HG02885 (cell line): ENCODE results near the gene FLNA.

ENCODE experiments used
- ATAC-seq: cut with Tn5 transposase; IDR thresholded peaks from one replicate; pipeline ENCODE4 v1.9.1; 2021; ENCODE audit warnings: mild to moderate bottlenecking; ENCODE audit not compliant: unreplicated experiment, poor library complexity

FLNA gene

DNA sequence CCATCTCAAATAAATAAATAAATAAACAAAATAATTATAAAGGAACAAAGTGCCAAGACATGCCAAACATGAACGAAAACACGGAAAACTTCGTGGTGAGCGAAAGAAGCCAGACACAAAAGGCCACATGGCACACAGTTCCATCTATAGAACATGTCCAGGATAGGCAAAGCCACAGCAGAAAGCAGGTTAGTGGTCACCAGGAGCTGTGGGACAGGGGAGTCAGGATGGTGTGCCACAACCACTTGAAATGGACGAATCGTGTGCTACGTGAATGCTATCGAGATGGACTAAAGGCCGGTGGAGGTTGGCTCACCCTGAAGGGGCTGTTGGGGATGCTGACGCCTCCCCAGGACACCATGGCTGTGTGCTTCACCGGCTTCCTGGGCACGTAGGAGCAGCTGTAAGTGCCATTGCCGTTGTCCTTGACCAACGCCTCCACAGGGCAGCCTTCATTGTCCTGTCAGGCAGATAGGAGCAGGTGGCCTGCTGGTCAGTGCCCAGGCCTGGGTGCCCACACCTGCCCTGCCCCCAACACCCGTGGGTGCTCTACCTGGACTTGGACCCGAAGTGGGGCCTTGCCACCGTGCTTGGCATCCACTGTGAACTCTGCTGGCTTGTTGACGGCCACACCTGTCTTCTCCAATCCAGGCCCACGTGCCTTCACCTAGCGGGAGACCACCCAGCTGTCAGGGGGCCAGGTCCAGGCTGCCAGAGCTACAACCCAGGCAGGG is 10.6 kb downstream of the FLNA start:
- no peak for ATAC-seq

DNA sequence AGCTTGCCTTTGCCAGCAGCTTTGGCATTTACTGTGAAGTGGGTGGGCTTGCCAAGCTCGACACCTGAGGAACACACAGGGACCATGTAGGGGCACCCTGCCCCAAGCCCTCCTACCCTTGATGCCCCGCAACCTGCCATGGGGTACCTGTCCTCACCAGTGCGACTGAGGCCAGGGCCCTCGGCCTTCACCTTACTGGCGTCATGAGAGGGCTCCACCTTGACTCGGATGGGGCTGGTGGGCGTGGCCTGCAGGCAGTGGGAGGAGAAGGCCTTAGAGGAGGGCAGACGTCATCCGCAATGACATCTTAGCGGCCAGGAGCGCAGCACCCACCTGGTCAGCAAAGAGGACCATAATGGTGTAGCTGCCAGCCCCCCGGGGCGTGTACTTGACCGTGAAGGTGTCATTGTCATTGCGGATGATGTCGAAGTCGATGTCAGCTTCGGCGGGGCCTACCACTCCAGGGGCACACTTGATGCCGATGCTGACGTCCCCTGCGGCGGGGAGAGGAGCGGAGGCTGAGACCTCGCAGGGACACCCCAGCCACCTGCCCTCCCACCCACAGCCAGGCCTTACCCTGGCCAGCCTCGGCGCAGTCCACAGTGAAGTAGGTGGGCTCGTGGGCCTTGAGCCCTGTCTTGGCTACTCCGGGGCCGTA is 12.2 kb downstream of the FLNA start:
- ATAC-seq = no peak

DNA sequence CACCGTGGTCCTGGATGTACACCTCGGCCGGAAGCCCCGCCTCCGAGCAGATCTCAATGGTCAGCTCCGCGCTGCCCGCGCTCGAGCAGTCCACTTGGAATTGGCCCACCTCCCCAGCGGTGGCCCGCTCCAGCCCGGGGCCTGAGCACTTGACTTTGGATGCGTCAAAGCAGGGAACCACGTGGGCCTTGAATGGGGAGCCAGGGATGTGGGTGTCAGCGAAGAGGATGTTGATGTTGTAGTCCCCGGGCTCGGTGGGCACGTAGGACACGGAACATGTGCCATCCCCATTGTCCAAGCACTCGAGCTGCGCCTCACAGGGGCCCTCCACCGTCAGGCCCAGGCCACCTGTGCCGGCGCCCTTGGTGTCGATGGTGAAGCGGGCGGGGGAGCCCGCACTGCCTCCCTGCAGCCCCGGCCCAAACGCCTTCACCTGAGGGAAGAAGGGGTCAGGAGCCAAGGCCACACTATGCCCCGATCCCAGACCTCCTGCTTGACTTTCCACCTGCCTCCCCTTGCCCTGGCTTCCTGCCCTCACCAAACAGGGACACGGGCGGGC is 14.2 kb downstream of the FLNA start:
- ATAC-seq = no peak

DNA sequence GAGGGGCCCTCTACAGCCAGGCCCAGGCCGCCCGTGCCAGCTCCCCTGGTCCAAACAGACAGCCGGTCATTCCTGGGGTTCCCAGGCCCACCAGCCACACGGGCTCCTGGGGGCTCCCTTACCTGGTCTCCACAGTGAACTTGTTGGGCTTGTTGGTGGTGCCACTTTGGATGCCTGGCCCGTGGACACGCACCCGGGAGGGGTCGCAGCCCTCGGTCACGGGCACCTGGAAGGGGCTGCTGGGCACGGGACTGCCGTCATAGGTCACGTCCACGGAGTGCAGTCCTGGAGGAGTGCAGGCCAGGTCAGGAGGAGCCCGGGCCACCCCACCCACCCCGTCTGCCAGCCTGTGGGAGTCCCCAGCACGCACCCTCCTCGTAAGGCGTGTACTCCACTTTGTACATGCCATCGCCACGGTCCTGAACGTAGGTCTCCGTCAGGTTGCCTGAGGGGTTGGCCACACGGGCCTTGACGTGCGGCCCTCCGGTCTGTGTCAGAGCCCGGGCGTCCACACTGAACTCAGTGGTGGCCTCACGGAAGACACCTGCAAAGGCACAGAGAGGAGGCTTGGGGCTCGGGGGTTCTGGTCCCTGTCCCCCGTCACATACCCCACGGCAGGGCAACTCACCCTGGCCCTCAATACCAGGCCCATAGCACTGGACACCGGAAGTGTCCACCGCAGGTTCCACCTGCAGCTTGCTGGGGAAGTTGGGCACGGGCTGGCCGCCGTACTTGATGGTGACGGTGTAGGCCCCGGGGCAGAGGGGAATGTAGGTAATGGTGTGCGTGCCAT is 14.9 kb downstream of the FLNA start:
- no peak for ATAC-seq

DNA sequence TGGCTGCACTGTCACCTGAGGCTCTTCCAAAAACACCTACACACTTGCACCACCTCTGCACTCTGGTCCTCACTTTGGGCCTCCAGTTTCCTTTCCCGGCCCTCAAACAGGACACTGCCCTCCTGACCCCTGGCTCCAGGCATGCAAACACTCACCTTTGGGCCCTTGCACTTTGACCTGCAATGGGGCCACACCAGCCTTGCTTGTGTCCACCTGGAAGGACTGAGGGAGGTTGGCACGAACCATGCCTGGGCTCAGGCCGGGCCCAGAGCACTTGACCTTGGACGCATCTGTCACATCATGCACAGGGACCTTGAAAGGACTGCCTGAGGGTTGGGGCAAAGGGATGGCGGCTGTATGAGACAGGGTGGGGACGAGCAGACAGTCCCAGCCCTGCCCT is 15.6 kb downstream of the FLNA start:
- ATAC-seq = no peak

DNA sequence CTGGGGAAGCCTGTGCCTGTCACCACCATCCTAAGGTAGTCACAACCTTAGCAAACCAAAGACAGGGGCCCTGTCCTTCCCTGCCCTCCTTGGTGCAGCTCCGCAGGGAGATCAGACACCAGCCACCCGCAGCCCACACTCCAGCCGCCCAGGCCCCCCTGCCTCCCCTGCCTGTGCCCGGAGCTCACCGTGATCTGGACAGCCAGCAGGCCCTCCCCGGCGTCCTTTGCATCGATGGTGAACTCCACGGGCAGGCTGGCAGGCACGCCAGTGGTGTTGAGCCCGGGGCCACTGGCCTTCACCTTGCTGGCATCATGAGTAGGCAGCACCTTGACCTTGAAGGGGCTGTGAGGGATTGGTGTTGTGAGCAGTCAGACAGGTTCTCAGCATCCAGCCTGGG is 16.4 kb downstream of the FLNA start:
- ATAC-seq = no peak

DNA sequence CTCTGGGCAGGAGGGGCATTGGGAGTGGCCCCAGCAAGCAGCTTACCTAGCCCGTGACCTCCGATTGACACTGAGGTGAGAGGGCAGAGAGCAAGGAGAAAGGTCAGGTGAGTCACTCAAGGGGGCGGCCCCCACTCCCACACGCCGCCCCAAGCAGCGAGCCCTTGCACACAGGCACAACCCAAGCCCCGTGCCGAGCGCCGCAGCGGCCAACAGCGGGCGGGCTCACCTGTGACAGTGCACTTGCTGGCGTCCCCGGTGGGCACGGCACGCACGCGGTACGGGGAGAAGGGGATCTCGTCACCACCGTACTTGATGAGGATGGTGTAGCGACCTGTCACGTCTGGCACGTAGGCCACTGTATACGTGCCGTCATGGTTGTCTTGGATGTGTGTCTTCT is 17.2 kb downstream of the FLNA start:
- ATAC-seq = no peak

DNA sequence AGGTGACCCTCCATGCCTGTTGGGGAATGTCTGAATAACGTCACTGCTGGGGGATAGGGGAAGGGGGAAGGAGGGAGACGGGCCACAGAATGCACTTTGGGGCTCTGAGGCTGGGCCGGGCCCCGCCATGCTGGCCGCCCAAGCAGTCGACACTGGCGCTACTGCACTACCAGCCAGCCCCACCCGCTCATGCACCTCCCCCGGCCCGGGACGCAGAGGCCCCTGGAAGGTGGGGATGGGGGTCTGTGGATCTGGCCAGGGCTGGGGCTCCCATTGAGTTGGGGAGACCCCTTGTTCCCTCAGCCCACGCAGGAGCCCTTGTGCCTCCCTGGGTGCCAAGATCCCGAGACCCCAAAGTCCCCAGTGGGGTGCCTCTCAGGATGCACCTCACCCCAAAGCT is 17.8 kb downstream of the FLNA start:
- ATAC-seq = no peak

DNA sequence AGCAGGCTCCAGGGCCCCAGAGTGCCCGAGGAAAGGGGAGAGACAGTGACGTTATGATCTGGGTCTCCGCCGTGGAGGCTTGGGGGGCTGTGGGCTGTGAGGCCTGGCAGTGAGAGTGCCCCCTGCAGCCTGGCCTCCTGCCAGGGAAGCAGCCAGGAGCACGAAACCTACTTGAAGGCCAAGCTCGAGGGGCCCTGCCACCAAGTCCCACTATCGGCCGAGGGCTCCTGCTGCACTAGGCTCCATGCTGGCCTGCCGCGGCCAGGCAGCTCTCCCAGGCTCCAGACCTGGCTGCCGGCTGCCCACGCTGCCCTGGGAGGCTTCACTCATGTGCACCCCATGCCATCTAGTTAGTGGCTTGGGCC is 18.7 kb downstream of the FLNA start:
- no peak for ATAC-seq

DNA sequence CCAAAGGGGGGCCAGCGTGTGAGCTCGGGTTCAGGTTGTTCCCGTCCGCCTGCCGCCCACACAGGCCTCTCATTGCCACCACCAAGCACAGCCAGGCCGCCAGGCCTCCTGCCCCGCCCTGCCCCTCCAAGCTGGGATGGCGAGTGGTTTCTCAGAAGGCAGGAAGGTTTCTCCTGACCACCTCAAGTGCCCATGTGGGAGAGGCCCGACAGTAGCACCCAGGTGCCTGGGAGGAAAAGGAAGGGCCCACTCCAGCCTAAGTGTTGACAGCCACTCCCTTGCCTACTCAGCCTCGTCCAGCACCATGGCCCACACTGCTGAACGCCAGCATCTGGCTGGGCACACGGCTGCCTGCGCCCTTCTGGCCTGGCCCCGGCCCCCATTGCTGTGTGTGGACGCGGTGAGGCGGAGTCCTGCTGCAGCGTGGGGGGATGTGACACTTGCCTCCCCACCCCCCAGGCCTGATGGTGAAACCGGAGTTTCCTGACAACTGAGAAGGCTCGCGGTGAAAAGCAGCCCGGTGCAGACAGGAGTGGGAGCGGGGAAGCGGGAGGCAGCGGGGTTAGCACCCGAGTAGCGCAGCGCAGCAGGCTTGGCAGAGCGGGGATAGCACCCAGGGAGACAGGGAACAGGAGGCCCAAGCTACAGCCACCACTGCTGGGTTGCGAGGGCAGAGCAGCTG is 19.2 kb downstream of the FLNA start:
- no peak for ATAC-seq

DNA sequence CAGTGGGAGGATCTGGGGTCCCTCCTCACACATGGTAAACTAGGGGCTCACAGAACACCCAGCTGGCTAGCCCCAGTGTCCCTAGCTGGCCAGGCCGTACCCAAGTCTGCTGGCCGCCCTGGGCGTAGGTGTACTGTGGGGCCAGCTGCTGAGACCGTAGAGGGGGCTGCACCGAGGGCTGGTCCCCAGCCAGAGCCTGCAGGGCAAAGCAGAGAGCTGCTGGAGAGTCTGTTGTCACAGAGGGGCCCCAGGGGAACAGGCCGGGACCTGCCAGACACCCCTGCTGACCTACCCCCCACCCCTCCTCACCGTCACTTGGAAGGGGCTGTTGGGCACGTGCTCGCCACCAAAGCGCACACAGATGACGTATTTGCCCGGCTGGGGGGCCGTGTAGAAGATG is 19.9 kb downstream of the FLNA start:
- ATAC-seq = no peak

DNA sequence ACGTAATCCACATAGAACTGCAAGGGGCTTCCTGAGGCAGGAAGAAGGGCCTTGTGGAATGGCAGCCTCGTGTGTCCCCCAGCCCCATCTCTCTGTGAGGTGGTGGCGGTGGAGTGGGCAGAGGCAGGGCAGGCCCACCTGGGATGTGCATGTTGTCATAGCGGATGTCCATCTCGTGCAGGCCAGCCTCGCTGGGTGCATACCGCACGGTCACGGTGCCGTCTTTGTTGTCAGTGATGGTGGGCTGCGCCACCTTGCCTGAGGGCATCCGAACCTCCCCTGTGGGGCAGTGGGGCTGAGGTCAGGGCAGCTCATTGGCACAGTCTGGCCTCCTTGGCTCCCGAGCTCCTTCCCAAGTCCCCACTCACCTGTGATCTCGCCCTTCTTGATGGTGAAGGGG is 20.4 kb downstream of the FLNA start:
- no peak for ATAC-seq

DNA sequence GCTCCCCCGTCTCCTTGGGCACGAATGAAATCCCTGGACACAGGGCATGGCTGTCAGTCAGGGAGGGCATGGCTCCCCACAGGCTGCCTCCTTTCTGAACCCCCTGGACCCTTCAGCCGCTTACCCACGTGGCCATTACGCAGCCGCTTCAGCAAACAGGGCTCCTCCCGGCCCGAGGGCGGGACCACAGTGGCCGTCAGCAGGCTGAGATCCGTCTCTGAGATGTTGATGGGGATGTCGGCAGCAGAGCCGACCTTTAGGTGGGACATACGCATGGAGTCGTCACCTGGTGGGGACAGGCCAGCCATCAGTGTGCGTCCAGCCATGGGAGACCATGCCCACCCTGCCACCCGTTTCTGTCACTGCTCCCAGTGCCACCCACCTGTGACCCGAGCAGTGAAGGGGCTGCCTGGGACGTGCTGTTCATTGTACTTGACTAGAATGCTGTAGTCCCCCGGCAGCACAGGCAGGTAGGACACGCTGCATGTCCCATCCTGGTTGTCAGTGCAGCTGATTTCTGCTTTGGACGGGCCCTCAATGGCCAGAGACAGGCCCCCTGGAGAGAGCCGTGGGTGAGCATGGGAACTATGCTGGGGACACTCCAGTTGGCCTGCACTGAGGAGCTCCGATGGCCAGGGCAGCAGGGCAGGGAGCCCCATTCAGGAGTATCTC is 21.1 kb downstream of the FLNA start:
- no peak for ATAC-seq

DNA sequence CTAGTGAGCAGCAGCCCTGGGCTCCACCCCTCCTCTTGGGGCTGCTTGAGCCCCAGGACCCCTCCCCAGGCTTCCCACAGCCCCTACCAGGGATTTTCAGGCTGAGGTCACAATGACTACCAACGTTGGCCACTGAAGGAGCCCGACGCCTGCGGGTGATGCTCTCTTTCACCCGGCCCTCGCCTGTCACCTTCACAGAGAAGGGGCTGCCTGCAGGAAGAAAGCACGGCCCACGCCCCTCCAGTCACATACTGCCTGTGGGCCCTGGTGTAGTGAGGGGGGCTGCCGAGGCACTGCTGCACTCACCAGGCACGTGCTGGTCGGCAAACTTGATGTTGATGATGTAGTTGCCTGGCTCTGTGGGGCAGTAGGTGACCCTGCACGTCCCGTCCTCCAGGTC is 22.0 kb downstream of the FLNA start:
- no peak for ATAC-seq

DNA sequence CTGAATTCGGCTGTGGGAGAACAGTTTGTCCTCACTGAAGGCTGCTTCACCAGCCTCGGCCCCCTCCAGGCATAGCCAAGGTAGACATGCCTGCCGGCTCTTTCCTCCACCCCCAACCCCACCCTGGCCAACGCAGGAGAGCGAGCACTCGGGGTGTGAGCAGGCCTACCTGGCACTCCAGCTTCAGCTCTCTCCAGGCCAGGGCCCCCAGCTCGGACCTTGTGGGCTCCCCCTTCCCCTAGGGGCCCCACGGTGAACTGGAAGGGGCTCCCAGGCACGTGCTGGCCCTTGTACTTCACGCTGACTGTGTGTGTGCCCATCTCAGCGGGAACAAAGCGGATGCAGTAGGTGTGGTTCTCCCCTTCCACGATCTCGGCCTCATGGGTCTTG is 22.4 kb downstream of the FLNA start:
- no peak for ATAC-seq

DNA sequence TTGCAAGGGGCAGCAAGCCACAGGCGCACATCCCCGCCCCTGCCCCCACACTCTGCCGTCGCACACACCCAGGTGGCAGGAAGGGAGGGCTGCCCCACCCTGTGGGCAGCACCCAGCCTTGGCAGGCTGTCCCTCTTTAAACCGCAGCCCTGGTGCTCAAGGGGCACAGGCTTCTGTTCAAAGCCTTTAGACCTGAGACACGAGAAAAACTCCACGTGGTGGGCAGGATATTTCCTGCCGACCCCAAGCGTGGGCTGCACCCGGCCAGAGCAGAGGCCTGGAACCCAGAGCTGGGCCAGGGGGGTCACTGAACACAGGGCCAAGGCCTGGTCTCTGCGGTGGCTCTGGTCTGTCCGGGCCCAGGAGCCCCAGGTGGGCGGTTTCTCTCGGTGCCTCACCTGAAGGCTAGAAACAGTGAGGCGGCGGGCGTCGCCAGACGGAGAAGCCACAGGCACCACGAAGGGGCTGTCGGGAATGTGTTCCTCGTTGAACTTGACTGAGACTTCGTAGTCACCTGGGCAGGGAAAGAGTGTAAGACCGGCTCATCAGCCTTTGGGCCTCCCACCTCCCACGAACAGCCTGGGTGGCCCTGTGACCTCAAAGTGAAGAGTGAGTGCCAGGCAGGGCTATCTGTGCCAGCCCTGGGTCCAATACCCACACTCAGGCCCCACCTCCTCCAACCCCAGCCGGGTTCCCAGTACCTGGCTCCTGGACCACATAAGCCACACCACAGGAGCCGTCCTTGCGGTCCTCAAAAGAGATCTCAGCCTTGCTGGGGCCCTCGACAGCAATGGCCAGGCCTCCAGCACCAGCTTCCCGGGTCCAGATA is 23.0 kb downstream of the FLNA start:
- ATAC-seq = no peak

DNA sequence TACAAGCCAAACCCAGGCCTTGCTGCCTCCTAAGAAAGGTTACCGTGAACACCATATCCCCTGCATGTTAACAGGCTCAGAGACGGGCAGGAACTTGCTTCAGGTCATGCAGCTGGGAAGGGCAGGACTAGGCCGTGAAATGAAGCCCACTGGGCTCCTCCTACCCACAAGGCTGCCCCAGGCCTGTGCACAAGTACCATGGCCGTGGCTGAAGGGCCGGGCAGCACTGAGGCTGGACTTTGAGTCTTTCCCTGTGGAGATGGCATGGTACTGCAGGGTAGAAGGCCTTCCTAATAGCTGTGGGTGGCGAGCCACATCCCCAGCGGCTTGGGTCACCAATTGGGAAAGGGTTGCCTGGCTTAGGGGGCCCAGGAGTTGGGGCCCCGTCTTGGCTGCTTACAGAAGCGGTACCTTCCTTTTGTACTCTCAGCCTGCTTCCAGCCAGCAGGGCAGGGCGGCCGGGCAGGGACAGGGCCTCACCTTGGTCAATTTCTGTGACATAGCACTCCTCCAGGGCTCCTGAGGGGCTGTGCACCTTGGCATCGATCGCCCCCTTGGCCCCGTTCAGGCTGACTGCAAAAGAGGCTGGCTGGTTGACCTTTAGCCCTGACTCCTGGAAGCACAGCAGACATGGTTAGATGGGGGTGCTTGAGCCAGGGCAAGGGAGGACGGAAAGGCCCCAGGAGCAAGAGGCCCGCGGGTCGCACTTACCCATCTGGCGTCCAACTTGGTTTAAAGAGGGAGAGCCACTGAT is 23.8 kb downstream of the FLNA start:
- no peak for ATAC-seq

DNA sequence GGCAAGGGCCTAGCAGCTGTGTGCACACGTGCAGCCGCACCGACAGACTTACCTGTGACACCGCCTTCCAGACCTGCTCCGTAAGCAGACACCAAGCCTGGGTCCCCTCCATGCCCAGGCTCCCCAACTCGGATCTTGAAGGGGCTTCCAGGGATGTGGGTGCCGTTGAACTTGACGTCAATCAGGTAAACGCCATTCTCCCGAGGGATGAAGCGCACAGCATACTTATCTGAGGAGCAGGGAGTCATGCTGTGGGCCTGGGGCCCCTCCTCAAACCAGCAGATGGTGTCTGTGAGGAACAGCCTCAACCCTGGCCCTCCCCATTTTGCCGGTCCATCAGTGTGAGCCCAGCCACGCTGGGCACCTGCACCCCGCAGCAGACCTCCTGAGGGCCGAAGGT is 24.5 kb downstream of the FLNA start:
- ATAC-seq = no peak
